C4-2B (cell line): ENCODE measurements around the gene SLC36A1.

Source experiments
- ZFX ChIP-seq: fragments of 450-650 bp; IDR thresholded peaks from 2 replicates; pipeline ENCODE4 v1.6.1; 2017
- TF ChIP-seq, protein P1 (sequence below): fragments of 450-650 bp; conservative IDR thresholded peaks from 2 replicates; pipeline ENCODE4 v1.5.1; 2017; ENCODE audit warnings: mild to moderate bottlenecking

DNA sequence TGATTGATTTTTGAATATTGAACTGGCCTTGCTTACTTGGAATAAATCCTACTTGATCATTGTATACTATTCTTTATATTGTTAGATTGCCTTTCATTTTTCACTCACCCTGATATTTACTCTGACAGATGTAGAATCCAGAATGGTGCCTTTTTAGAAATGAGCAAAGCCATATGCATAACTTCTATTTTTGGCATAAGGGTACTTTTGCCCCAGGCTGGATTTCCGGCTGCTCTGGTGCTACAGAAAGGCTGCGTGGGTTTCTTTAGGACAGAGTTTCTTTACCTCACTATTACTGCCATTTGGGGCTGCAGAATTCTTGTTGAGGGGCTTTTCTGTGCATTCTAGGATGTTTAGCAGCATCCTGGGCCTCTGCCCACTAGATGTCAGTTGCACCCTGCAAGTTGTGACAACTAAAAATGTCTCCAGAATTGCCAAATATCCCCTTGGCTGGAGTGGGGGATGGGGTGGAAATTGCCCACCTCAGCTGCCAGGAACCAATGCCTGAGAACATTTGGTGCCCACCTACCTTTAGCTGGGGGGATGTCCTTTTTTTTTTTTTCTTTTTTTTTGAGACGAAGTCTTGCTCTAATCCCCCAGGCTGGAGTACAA, 50.1 kb downstream of the SLC36A1 start:
- TF ChIP-seq, protein P1, sequence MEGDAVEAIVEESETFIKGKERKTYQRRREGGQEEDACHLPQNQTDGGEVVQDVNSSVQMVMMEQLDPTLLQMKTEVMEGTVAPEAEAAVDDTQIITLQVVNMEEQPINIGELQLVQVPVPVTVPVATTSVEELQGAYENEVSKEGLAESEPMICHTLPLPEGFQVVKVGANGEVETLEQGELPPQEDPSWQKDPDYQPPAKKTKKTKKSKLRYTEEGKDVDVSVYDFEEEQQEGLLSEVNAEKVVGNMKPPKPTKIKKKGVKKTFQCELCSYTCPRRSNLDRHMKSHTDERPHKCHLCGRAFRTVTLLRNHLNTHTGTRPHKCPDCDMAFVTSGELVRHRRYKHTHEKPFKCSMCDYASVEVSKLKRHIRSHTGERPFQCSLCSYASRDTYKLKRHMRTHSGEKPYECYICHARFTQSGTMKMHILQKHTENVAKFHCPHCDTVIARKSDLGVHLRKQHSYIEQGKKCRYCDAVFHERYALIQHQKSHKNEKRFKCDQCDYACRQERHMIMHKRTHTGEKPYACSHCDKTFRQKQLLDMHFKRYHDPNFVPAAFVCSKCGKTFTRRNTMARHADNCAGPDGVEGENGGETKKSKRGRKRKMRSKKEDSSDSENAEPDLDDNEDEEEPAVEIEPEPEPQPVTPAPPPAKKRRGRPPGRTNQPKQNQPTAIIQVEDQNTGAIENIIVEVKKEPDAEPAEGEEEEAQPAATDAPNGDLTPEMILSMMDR: no peak
- no peak for TF ChIP-seq ZFX
